ENCODE measurements around the gene TRPM6. TPM values are rescaled to one million over a fixed set of nuclear protein-coding genes. Genes with fewer than 3 reads are reported as not detected.
A peak's percentile ranks its signal among the peaks of the same experiment; 100 is the strongest.
"Not testable (repeated sequence)": the region's sequence is repeated elsewhere in the genome, so short reads cannot be mapped to it uniquely, and the experiment has no call there.

TRPM6 gene
- total RNA-seq, 4 donors from 2014 or later = 0.76 to 2.9 (median 2.3) TPM; not detected in 1

DNA sequence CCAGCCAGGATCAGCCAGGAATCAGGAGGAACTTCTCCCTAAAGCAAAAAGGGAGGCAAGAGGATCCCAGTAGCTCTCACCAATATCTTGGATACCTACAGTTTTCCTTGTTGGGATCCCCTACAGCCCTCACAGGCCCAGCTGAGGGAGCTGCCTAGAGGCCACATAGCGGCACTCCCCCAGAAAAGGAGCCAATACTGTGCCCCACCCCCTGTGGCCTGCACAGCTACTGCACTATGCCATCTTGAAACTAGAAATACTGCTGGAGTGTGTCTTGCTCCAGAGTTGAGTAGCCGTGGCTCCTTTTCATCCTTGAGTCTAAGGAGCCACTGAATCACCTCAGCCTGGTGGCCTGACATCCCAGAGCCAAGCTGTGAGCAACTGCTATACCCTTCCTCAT, 22.3 kb upstream of the TRPM6 start:
- no peak for DNase-seq
- Histone ChIP-seq H3K4me3 (no peak overlapping the region), H3K27me3 (no peaks in the 10 kb centered on the region), H3K27ac (no peak overlapping the region), H3K4me1 (no peaks in the 10 kb centered on the region), H3K36me3 (no peaks in the 10 kb centered on the region), H3K9me3 (no peaks in the 10 kb centered on the region)
- intact Hi-C loops (cut with DNase I; ENCODE audit: low total_unique reads) = no loop called here
- TF ChIP-seq, protein P1, sequence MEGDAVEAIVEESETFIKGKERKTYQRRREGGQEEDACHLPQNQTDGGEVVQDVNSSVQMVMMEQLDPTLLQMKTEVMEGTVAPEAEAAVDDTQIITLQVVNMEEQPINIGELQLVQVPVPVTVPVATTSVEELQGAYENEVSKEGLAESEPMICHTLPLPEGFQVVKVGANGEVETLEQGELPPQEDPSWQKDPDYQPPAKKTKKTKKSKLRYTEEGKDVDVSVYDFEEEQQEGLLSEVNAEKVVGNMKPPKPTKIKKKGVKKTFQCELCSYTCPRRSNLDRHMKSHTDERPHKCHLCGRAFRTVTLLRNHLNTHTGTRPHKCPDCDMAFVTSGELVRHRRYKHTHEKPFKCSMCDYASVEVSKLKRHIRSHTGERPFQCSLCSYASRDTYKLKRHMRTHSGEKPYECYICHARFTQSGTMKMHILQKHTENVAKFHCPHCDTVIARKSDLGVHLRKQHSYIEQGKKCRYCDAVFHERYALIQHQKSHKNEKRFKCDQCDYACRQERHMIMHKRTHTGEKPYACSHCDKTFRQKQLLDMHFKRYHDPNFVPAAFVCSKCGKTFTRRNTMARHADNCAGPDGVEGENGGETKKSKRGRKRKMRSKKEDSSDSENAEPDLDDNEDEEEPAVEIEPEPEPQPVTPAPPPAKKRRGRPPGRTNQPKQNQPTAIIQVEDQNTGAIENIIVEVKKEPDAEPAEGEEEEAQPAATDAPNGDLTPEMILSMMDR (IDR thresholded peaks at IDR 0.05) = no peak
- no peak for TF ChIP-seq POLR2A (IDR thresholded peaks at IDR 0.05)

DNA sequence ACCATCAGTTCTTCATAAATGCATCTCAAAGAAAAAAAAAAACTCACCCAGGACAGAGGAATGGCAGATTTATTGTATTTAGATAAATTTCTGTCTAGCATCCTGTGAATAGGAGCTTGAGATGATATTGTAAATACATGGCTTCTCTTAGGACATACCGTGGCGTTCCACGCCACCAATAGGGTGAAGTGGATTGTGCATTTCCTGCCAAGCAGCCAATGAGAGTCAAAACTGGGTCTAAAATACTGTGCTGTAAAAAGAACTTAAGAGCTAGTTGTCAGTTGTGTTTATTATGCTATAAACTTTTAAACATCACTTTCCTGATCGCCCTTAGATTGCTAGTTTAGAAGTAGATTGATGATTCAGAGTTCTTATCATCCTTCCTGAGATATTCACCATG, 20.9 kb upstream of the TRPM6 start:
- no peak overlapping the region for H3K27ac ChIP-seq
- no peaks in the 10 kb centered on the region for H3K4me1 ChIP-seq
- no peak for TF ChIP-seq POLR2A (IDR thresholded peaks at IDR 0.05)
- TF ChIP-seq, protein P1 (IDR thresholded peaks at IDR 0.05) = no peak
- no peak overlapping the region for H3K4me3 ChIP-seq
- intact Hi-C loops (cut with DNase I; ENCODE audit: low total_unique reads) = no loop called here
- no peaks in the 10 kb centered on the region for H3K9me3 ChIP-seq
- DNase-seq = no peak
- H3K27me3 ChIP-seq = no peaks in the 10 kb centered on the region
- H3K36me3 ChIP-seq = no peaks in the 10 kb centered on the region

DNA sequence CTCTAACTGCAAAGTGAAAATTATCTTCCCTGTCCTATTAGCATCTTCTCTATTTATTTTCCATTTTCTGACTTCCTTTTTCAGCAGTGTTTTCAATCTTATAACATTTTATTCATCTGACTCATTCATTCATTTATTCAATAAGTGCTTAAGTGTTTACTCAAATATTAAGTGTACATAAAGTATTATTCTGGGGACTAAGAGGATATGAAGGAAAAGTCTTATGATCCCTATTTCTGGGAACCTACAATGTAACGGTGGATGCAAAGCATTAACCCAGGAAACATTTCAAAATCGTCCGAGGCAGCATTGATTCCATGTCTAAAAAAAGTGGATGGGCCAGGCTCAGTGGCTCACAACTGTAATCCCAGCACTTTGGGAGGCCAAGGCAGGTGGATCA, 19.4 kb upstream of the TRPM6 start:
- intact Hi-C loops (cut with DNase I; ENCODE audit: low total_unique reads) = no loop called here
- Histone ChIP-seq H3K27ac (no peak overlapping the region), H3K9me3 (no peaks in the 10 kb centered on the region), H3K27me3 (no peaks in the 10 kb centered on the region), H3K36me3 (no peaks in the 10 kb centered on the region), H3K4me3 (no peak overlapping the region), H3K4me1 (no peaks in the 10 kb centered on the region)
- no peak for TF ChIP-seq POLR2A (IDR thresholded peaks at IDR 0.05)
- TF ChIP-seq, protein P1 (IDR thresholded peaks at IDR 0.05) = no peak
- no peak for DNase-seq

DNA sequence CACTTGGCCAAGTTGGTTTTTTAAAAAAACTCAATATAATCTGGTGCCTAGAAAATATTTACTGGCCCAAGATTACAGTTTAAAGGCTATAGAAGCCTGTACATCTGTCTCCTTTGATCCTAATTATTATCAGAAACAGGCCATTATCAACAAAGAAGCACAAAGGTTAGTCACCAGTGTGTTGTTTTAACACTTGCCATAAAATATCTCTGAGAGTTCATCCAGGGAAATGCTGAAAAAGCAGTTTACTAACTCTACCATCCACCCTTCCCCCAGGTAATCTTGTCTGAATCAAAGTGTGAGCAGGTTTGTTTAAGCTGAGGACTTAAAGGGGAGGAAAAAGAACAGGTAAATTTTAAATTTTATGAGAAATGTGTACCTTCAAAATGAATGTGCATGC, 13.3 kb upstream of the TRPM6 start:
- H3K27ac ChIP-seq = no peak overlapping the region
- H3K4me3 ChIP-seq = no peak overlapping the region
- H3K36me3 ChIP-seq = no peaks in the 10 kb centered on the region
- no peak for TF ChIP-seq POLR2A (IDR thresholded peaks at IDR 0.05)
- TF ChIP-seq, protein P1 (IDR thresholded peaks at IDR 0.05) = no peak
- DNase-seq = no peak
- no peaks in the 10 kb centered on the region for H3K27me3 ChIP-seq
- intact Hi-C loops (cut with DNase I; ENCODE audit: low total_unique reads) = no loop called here
- H3K9me3 ChIP-seq = no peaks in the 10 kb centered on the region
- H3K4me1 ChIP-seq = no peaks in the 10 kb centered on the region

DNA sequence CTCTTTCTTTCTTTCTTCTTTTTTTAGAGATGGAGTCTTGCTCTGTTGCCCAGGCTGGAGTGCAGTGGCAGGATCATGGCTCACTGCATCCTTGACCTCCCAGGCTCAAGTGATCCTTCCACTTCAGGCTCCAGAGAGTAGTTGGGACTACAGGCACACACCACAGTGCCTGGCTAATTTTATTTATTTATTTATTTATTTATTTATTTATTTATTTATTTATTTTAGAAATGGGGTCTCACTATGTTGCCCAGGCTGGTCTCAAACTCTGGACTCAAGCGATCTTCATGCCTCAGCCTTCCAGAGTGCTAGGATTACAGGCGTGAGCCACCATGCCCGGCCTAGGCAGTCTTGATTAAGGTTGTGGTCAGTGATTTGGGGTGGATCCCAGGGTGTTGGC, 728 bp upstream of the TRPM6 start:
- H3K9me3 ChIP-seq; intact Hi-C loops (cut with DNase I; ENCODE audit: low total_unique reads): not testable (repeated sequence)

DNA sequence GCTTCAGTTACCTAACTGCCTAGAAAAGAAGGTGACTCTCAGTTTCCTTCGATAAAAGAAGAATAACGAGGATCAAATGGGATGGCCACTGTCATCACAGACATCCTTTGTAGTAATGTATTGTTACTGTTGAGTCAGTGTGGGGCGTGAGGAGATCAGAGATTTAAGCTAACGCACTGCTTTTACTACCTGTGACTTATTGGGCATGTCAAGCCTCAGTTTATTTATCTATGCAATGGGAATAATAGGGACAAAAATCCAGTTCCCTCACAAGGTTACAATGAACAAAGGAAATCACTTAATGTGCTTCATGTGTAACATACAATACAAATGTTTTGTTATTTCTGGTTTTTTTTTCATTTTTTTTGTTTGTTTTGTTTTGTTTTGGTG, 255 bp upstream of the TRPM6 start:
- H3K27ac ChIP-seq = peak overlapping the region in 1 of 2 donors; percentile 50

More for the DNA sequence above, 728 bp upstream of the TRPM6 start:
- H3K4me3 ChIP-seq, H3K27me3 ChIP-seq, H3K36me3 ChIP-seq, H3K4me1 ChIP-seq, H3K27ac ChIP-seq, DNase-seq: not testable (repeated sequence)

More for the DNA sequence above, 255 bp upstream of the TRPM6 start:
- intact Hi-C loops (cut with DNase I; ENCODE audit: low total_unique reads) = no loop called here
- TF ChIP-seq, protein P1 (IDR thresholded peaks at IDR 0.05) = no peak
- TF ChIP-seq POLR2A (IDR thresholded peaks at IDR 0.05) = no peak
- no peaks in the 10 kb centered on the region for H3K36me3 ChIP-seq
- H3K4me3 ChIP-seq = no peak overlapping the region
- no peaks in the 10 kb centered on the region for H3K27me3 ChIP-seq
- no peaks in the 10 kb centered on the region for H3K4me1 ChIP-seq
- no peaks in the 10 kb centered on the region for H3K9me3 ChIP-seq
- DNase-seq = no peak
